H9 (cell line): ENCODE data around the gene CDCA7L. TPM values are rescaled to one million over a fixed set of nuclear protein-coding genes. Genes with fewer than 3 reads are reported as not detected.

Experiments used
- DNase-seq: peaks from one replicate; pipeline ENCODE4 v3.0.0-alpha.2; 2017
- H2AFZ ChIP-seq: one replicate; pipeline ENCODE4 v1.6.1; 2013; ENCODE audit warnings: mild to moderate bottlenecking, low read length, control low read depth, moderate library complexity
- H2AK5ac ChIP-seq: 2 replicates; pipeline ENCODE4 v1.6.1; 2013; ENCODE audit warnings: low read length, control low read depth, mixed read lengths; ENCODE audit not compliant: insufficient read length
- H2BK120ac ChIP-seq: one replicate; pipeline ENCODE4 v1.6.1; 2013; ENCODE audit warnings: low read depth, mild to moderate bottlenecking, low read length, control low read depth, inconsistent platforms; ENCODE audit not compliant: poor library complexity, severe bottlenecking
- H2BK12ac ChIP-seq: 2 replicates; pipeline ENCODE4 v1.6.1; 2013; ENCODE audit warnings: low read length, control low read depth, mixed read lengths, low read depth; ENCODE audit not compliant: insufficient read length
- H2BK15ac ChIP-seq: 2 replicates; pipeline ENCODE4 v1.6.1; 2013; ENCODE audit warnings: low read depth, low read length, control low read depth
- H2BK20ac ChIP-seq: one replicate; pipeline ENCODE4 v1.6.1; 2013; ENCODE audit warnings: low read depth, mild to moderate bottlenecking, low read length, control low read depth, inconsistent platforms; ENCODE audit not compliant: poor library complexity, severe bottlenecking
- H2BK5ac ChIP-seq: 2 replicates; pipeline ENCODE4 v1.6.1; 2013; ENCODE audit warnings: low read length, control low read depth, mixed read lengths; ENCODE audit not compliant: insufficient read length
- H3K14ac ChIP-seq: 2 replicates; pipeline ENCODE4 v1.6.1; 2013; ENCODE audit warnings: low read length, control low read depth; ENCODE audit not compliant: insufficient read depth
- H3K18ac ChIP-seq: 2 replicates; pipeline ENCODE4 v1.6.1; 2013; ENCODE audit warnings: low read depth, mild to moderate bottlenecking, mixed read lengths, low read length, control low read depth; ENCODE audit not compliant: insufficient read length
- H3K23ac ChIP-seq: 2 replicates; pipeline ENCODE4 v1.6.1; 2013; ENCODE audit warnings: low read length, control low read depth, mixed read lengths, low read depth; ENCODE audit not compliant: insufficient read length
- H3K23me2 ChIP-seq: 2 replicates; pipeline ENCODE4 v1.6.1; 2013; ENCODE audit warnings: low read depth, mild to moderate bottlenecking, mixed read lengths, low read length, control low read depth; ENCODE audit not compliant: insufficient read length, poor library complexity, severe bottlenecking
- H3K27ac ChIP-seq: 2 replicates; pipeline ENCODE4 v1.5.1; 2013; ENCODE audit warnings: low read length, control low read depth, mixed read lengths, low read depth; ENCODE audit not compliant: insufficient read length
- H3K27me3 ChIP-seq: 2 replicates; pipeline ENCODE4 v1.6.1; 2013; ENCODE audit warnings: low read length, control low read depth, inconsistent platforms; ENCODE audit not compliant: insufficient read depth
- H3K4ac ChIP-seq: 2 replicates; pipeline ENCODE4 v1.6.1; 2013; ENCODE audit warnings: low read depth, mild to moderate bottlenecking, control low read depth, inconsistent platforms, low read length, moderate library complexity
- H3K4me1 ChIP-seq: 2 replicates; pipeline ENCODE4 v1.6.1; 2013; ENCODE audit warnings: low read length, control low read depth, inconsistent platforms; ENCODE audit not compliant: insufficient read depth
- H3K4me2 ChIP-seq: 2 replicates; pipeline ENCODE4 v1.6.1; 2013; ENCODE audit warnings: low read length, control low read depth, mixed read lengths; ENCODE audit not compliant: insufficient read length, insufficient read depth
- H3K56ac ChIP-seq: 2 replicates; pipeline ENCODE4 v1.6.1; 2013; ENCODE audit warnings: low read depth, mild to moderate bottlenecking, mixed read lengths, low read length, control low read depth; ENCODE audit not compliant: insufficient read length
- H3K79me1 ChIP-seq: 2 replicates; pipeline ENCODE4 v1.6.1; 2013; ENCODE audit warnings: low read depth, mild to moderate bottlenecking, moderate library complexity, low read length, control low read depth, inconsistent platforms; ENCODE audit not compliant: insufficient read depth, poor library complexity, severe bottlenecking
- H3K79me2 ChIP-seq: 2 replicates; pipeline ENCODE4 v1.6.1; 2013; ENCODE audit warnings: low read length, control low read depth, inconsistent platforms; ENCODE audit not compliant: insufficient read depth
- H3K9ac ChIP-seq: 2 replicates; pipeline ENCODE4 v1.6.1; 2013; ENCODE audit warnings: low read length, control low read depth, mixed read lengths; ENCODE audit not compliant: insufficient read length; ENCODE audit errors: extremely low read depth
- H3K9me3 ChIP-seq: one replicate; pipeline ENCODE4 v1.6.1; 2013; ENCODE audit warnings: low read depth, low read length, inconsistent platforms; ENCODE audit not compliant: control insufficient read depth
- H3T11ph ChIP-seq: one replicate; pipeline ENCODE4 v1.6.1; 2013; ENCODE audit warnings: mild to moderate bottlenecking, low read length, control low read depth, inconsistent platforms
- H4K20me1 ChIP-seq: one replicate; pipeline ENCODE4 v1.6.1; 2013; ENCODE audit not compliant: control insufficient read depth, insufficient read length, insufficient read depth
- H4K5ac ChIP-seq: 2 replicates; pipeline ENCODE4 v1.6.1; 2013; ENCODE audit warnings: low read depth, mild to moderate bottlenecking, mixed read lengths, low read length, control low read depth; ENCODE audit not compliant: insufficient read length
- H4K8ac ChIP-seq: replicated peaks from 2 replicates; pipeline ENCODE4 v1.6.1; 2013; ENCODE audit warnings: low read length, control low read depth, mixed read lengths, low read depth; ENCODE audit not compliant: insufficient read length
- H4K91ac ChIP-seq: 2 replicates; pipeline ENCODE4 v1.6.1; 2013; ENCODE audit warnings: low read depth, mild to moderate bottlenecking, moderate library complexity, mixed read lengths, low read length, control low read depth; ENCODE audit not compliant: insufficient read length
- H3K27ac Mint-ChIP-seq, 3 experiments: 2 replicates in 2 of 3; 3 replicates in 1 of 3; pipeline ENCODE4 v1.8.0; 2020 to 2021; ENCODE audit warnings: mixed read lengths in 3 of 3, mild to moderate bottlenecking in 1 of 3, moderate library complexity in 1 of 3
- H3K27me3 Mint-ChIP-seq: 2 replicates; pipeline ENCODE4 v1.8.0; 2021; ENCODE audit warnings: low read depth, mild to moderate bottlenecking, moderate library complexity, mixed read lengths
- H3K36me3 Mint-ChIP-seq, 3 experiments: 2 replicates in 2 of 3; 3 replicates in 1 of 3; pipeline ENCODE4 v1.8.0; 2020 to 2021; ENCODE audit warnings: low read depth in 3 of 3, mixed read lengths in 3 of 3; ENCODE audit not compliant: insufficient read depth in 1 of 3
- H3K4me1 Mint-ChIP-seq, 2 experiments: 2 replicates each; pipeline ENCODE4 v1.8.0; 2020; ENCODE audit warnings: mixed read lengths in 2 of 2
- H3K4me3 Mint-ChIP-seq, 2 experiments: 2 replicates in 1 of 2; 3 replicates in 1 of 2; pipeline ENCODE4 v1.8.0; 2020 to 2021; ENCODE audit warnings: mild to moderate bottlenecking in 2 of 2, mixed read lengths in 2 of 2, moderate library complexity in 1 of 2
- H3K9me3 Mint-ChIP-seq, 2 experiments: 2 replicates in 1 of 2; 3 replicates in 1 of 2; pipeline ENCODE4 v1.8.0; 2020; ENCODE audit warnings: mild to moderate bottlenecking in 2 of 2, mixed read lengths in 2 of 2, moderate library complexity in 1 of 2
- CTCF ChIP-seq: fragments of 200-600 bp; sonication (generic); conservative IDR thresholded peaks from 3 replicates; pipeline ENCODE4 v1.8.0; 2021; ENCODE audit warnings: antibody characterized with exemption, mild to moderate bottlenecking
- WGBS: extraction: QIAGEN DNeasy Blood & Tissue Kit; methylation state at CpG from one replicate; pipeline ENCODE4 v1.1.7; 2013; ENCODE audit warnings: missing lambda C conversion rate, low lambda C conversion rate, mixed read lengths; ENCODE audit not compliant: insufficient read length; ENCODE audit errors: extremely low coverage; 5-methylcytosine and 5-hydroxymethylcytosine counted together
- total RNA-seq: library from RNA; stranded (reverse); gene quantifications from 2 replicates; pipeline ENCODE4 v1.2.1, GENCODE V29; 2021

Gene CDCA7L
- total RNA-seq, 1 experiment from 2014 or later, result 104 TPM

- Histone ChIP-seq H3T11ph (no peak overlapping the region), H3K79me1 (no peaks in the 10 kb centered on the region), H3K4me1 (no peaks in the 10 kb centered on the region), H4K5ac (no peak overlapping the region), H4K91ac (no peak overlapping the region), H2BK20ac (no peak overlapping the region), H3K27ac (no peak overlapping the region), H2AFZ (no peak overlapping the region), H3K23ac (no peak overlapping the region), H3K56ac (no peak overlapping the region), H3K14ac (no peak overlapping the region), H3K79me2 (no peaks in the 10 kb centered on the region), H3K4ac (no peak overlapping the region), H3K27me3 (no peaks in the 10 kb centered on the region), H2BK15ac (no peak overlapping the region), H2AK5ac (no peak overlapping the region), H3K23me2 (no peaks in the 10 kb centered on the region), H3K9ac (no peak overlapping the region), H4K8ac (no peak overlapping the region), H2BK12ac (no peak overlapping the region), H4K20me1 (no peaks in the 10 kb centered on the region), H3K9me3 (no peaks in the 10 kb centered on the region), H2BK120ac (no peak overlapping the region), H3K4me2 (no peak overlapping the region), H2BK5ac (no peak overlapping the region), H3K18ac (no peak overlapping the region)
- Mint-ChIP-seq H3K27me3 (peaks cover 2% of the 10 kb centered on the region; the same call in 1 of the 2 replicates), H3K36me3 (no peaks in the 10 kb centered on the region; a peak in 1 of 7 replicates), H3K27ac (no peak overlapping the region), H3K4me1 (peaks cover 4 to 8% of the 10 kb centered on the region in 2 experiments; a peak in 3 of 4 replicates), H3K4me3 (no peak overlapping the region), H3K9me3 (no peaks in the 10 kb centered on the region)
- WGBS, result no CpG with 5 or more reads among the region's 3 CpGs
- no peak for DNase-seq
- TF ChIP-seq CTCF, result no peak
Measured at GRCh38 chr7:21953781-21954180, 8.1 kb upstream of the CDCA7L start.
